NK-92 (cell line): ENCODE data around the gene STXBP2.

Source experiments
- DNase-seq: peaks from one replicate; lab custom pipeline; 2025; ENCODE audit not compliant: unreplicated experiment; lab: John Stamatoyannopoulos, UW

STXBP2 gene

GRCh38 chr19:7648265-7649014, 11.5 kb downstream of the STXBP2 start:
- no peak for DNase-seq

- no peak for DNase-seq
These were observed 13.2 kb downstream of the STXBP2 start for GRCh38 chr19:7650148-7650547.

- DNase-seq = no peak
These were observed 15.2 kb downstream of the STXBP2 start for GRCh38 chr19:7652061-7652641.

GRCh38 chr19:7654401-7654800, 17.5 kb downstream of the STXBP2 start:
- no peak for DNase-seq

GRCh38 chr19:7655581-7655980, 18.7 kb downstream of the STXBP2 start:
- no peak for DNase-seq

GRCh38 chr19:7657131-7657751, 20.3 kb downstream of the STXBP2 start:
- DNase-seq = no peak

- DNase-seq = no peak
These were observed 21.3 kb downstream of the STXBP2 start for GRCh38 chr19:7658219-7658686.

GRCh38 chr19:7661744-7662538, 25.0 kb downstream of the STXBP2 start:
- DNase-seq = no peak

GRCh38 chr19:7662657-7663056, 25.7 kb downstream of the STXBP2 start:
- DNase-seq = no peak

- DNase-seq = no peak
These were observed 26.8 kb downstream of the STXBP2 start for GRCh38 chr19:7663706-7664105.

GRCh38 chr19:7665076-7665475, 28.2 kb downstream of the STXBP2 start:
- DNase-seq = no peak

- DNase-seq = no peak
These were observed 31.9 kb downstream of the STXBP2 start, which contains the start of gene RETN for GRCh38 chr19:7668842-7669241. Gene RETN (plus strand): TSS chr19:7669049. CDS start chr19:7669327, 278 bp downstream.

- no peak for DNase-seq
These were observed 32.7 kb downstream of the STXBP2 start for GRCh38 chr19:7669641-7670040.

- no peak for DNase-seq
These were observed 33.4 kb downstream of the STXBP2 start for GRCh38 chr19:7670150-7670783.

- no peak for DNase-seq
These were observed 33.9 kb downstream of the STXBP2 start for GRCh38 chr19:7670790-7671189.

GRCh38 chr19:7672522-7672921, 35.6 kb downstream of the STXBP2 start:
- no peak for DNase-seq

GRCh38 chr19:7674010-7675005, 37.4 kb downstream of the STXBP2 start:
- DNase-seq = no peak

GRCh38 chr19:7676376-7676775, 39.5 kb downstream of the STXBP2 start:
- DNase-seq = no peak

- DNase-seq = no peak
These were observed 39.9 kb downstream of the STXBP2 start, which contains the start of gene MCEMP1 for GRCh38 chr19:7676854-7677253. Gene MCEMP1 (plus strand): TSS chr19:7677090. CDS start chr19:7677121, 31 bp downstream.
